Fibroblast of the aortic adventitia (primary cell): Measurements from ENCODE around the gene CLASP1. TPM values are rescaled to one million over a fixed set of nuclear protein-coding genes. Genes with fewer than 3 reads are reported as not detected.

Experiments used
- DNase-seq: peaks from one replicate; pipeline ENCODE4 v3.0.0-alpha.2; 2010; ENCODE audit warnings: low read depth
- H3K4me3 ChIP-seq: 2 replicates; pipeline ENCODE4 v1.5.1; 2011; ENCODE audit warnings: low read depth, mild to moderate bottlenecking, control low read depth, low read length, moderate library complexity
- total RNA-seq: library from RNA; depleted of rRNA; stranded (reverse); fragments of >200 nt; gene quantifications from 2 replicates; pipeline ENCODE4 v1.2.3, GENCODE V29; 2012; ENCODE audit warnings: low replicate concordance
- TF ChIP-seq, protein P1 (sequence below): IDR thresholded peaks from 2 replicates; pipeline ENCODE4 v1.5.1; 2011; ENCODE audit warnings: mild to moderate bottlenecking, low read length, control low read depth, inconsistent platforms; ENCODE audit not compliant: insufficient read depth

Gene CLASP1
- total RNA-seq, 1 donor: 45.6 TPM

GRCh38 chr2:121534007-121534406, 115.3 kb downstream of the CLASP1 start:
- TF ChIP-seq, protein P1, sequence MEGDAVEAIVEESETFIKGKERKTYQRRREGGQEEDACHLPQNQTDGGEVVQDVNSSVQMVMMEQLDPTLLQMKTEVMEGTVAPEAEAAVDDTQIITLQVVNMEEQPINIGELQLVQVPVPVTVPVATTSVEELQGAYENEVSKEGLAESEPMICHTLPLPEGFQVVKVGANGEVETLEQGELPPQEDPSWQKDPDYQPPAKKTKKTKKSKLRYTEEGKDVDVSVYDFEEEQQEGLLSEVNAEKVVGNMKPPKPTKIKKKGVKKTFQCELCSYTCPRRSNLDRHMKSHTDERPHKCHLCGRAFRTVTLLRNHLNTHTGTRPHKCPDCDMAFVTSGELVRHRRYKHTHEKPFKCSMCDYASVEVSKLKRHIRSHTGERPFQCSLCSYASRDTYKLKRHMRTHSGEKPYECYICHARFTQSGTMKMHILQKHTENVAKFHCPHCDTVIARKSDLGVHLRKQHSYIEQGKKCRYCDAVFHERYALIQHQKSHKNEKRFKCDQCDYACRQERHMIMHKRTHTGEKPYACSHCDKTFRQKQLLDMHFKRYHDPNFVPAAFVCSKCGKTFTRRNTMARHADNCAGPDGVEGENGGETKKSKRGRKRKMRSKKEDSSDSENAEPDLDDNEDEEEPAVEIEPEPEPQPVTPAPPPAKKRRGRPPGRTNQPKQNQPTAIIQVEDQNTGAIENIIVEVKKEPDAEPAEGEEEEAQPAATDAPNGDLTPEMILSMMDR: no peak
- no peak for DNase-seq
- no peak overlapping the region for H3K4me3 ChIP-seq

DNA sequence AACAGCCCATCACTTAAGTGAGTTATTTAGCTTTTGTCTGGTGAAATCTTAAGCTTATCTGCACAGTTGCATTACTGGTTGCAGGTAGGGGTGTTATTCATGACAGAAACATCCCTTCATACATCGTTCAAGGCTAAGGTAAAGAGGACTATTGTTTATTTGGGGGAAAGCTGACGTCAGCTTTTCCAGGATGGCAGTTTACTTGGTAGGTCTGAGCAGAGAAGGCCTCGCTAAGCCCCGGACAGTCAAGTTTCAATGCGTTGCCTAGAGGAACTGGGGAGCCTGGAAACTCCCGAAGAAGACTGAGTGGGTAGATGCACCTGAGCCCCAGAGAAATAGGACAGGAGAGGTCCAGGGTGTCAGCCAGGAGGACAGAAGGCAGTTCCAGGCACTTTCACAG, 116.4 kb downstream of the CLASP1 start:
- TF ChIP-seq, protein P1: no peak
- DNase-seq: no peak
- H3K4me3 ChIP-seq: no peak overlapping the region

DNA sequence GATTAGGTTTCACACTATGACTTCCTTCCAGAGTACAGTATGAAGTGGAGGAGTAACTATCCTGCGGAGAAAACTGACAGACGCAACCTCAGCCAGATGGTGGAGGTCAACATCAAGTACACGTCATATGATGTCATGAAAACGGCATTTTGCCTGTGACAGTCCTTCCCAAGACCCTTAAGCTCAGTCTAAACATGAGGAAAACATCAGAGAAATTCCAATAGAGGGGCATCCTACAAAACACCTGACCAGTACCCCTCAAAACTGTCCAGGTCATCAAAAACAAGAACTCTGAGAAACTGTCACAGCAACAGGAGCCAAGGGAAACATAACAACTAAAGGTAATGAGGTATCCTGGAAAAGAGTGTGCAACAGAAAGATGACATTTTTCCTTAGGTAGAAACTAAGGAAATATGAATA, 116.9 kb downstream of the CLASP1 start:
- DNase-seq: peak; percentile 28
- TF ChIP-seq, protein P1: no peak
- no peak overlapping the region for H3K4me3 ChIP-seq

DNA sequence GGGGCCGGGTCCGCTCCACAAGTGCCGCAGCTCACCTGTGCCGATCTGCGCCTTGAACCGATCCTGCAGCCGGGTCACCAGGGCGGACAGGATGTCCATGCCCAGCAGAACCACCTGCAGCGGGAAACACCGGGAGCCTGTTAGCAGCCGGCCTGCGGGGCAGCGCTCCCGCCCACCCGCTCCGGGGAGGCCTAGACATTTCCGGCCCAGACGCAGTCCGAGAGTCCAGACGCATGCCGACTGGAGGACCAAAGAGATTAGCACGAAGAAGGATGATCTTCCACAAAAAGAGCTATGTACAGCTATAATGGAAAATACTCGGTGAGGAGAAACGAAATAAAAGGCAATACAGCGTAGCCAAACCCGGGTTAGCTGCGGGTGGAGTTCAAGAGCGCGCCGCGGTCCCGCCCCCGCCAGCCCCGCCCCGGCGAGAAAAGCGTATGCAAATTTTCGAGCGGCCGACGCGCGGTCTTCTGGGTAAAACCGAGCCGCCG, 119.0 kb downstream of the CLASP1 start:
- peak overlapping the region; percentile 80 for H3K4me3 ChIP-seq
- TF ChIP-seq, protein P1: no peak
- peak; percentile 81 for DNase-seq

- peak; percentile 41 for DNase-seq
- TF ChIP-seq, protein P1: no peak
- peak overlapping the region; percentile 80 for H3K4me3 ChIP-seq
Measured at GRCh38 chr2:121529439-121530211, 119.6 kb downstream of the CLASP1 start.

- TF ChIP-seq, protein P1: no peak
- peak; percentile 76 for DNase-seq
- no peak overlapping the region for H3K4me3 ChIP-seq
Measured at GRCh38 chr2:121527009-121527682, 122.1 kb downstream of the CLASP1 start.
